H1 (cell line): ENCODE results near the gene ACTL8. TPM values are rescaled to one million over a fixed set of nuclear protein-coding genes. Genes with fewer than 3 reads are reported as not detected.

ENCODE experiments used
- CTCF ChIA-PET: fragments of 300-600 bp; sonication (Branson Sonifier 250); formaldehyde crosslinking; loops from one replicate; lab custom pipeline; 2021; ENCODE audit not compliant: partially characterized antibody; lab: Charles Lee
- POLR2A ChIA-PET: fragments of 300-600 bp; sonication (Branson Sonifier 250); formaldehyde crosslinking; loops from one replicate; lab custom pipeline; 2021; ENCODE audit warnings: inconsistent platforms; ENCODE audit not compliant: partially characterized antibody; lab: Charles Lee
- DNase-seq, 2 experiments: peaks; one replicate each; pipeline versions ENCODE4 v3.0.0 to v3.0.0-alpha.2; 2010 to 2022; ENCODE audit warnings: low spot score in 2 of 2, low read depth in 1 of 2, mixed read lengths in 1 of 2
- FAIRE-seq: peaks from 2 replicates; lab custom pipeline; 2011; peaks lifted over from hg19 to GRCh38; lab: Jason Lieb, UNC
- H2AFZ ChIP-seq: 2 replicates; pipeline ENCODE4 v1.8.1; 2012; ENCODE audit warnings: low read length, inconsistent platforms
- H2AK5ac ChIP-seq: 2 replicates; pipeline ENCODE4 v1.6.1; 2013; ENCODE audit warnings: low read depth, low read length
- H2BK120ac ChIP-seq: replicated peaks from 2 replicates; pipeline ENCODE3; 2013; ENCODE audit warnings: low read depth, low read length, inconsistent platforms
- H2BK12ac ChIP-seq: 2 replicates; pipeline ENCODE4 v1.6.1; 2013; ENCODE audit warnings: low read depth, low read length
- H2BK15ac ChIP-seq: 2 replicates; pipeline ENCODE4 v1.6.1; 2013; ENCODE audit warnings: low read length
- H2BK20ac ChIP-seq: 2 replicates; pipeline ENCODE4 v1.6.1; 2013; ENCODE audit warnings: low read length
- H2BK5ac ChIP-seq: 2 replicates; pipeline ENCODE4 v1.6.1; 2013; ENCODE audit warnings: low read depth, low read length
- H3K14ac ChIP-seq: 2 replicates; pipeline ENCODE4 v1.6.1; 2013; ENCODE audit warnings: inconsistent platforms; ENCODE audit not compliant: insufficient read length
- H3K18ac ChIP-seq: 2 replicates; pipeline ENCODE4 v1.6.1; 2013; ENCODE audit warnings: low read length; ENCODE audit errors: extremely low read depth
- H3K23ac ChIP-seq: 2 replicates; pipeline ENCODE4 v1.6.1; 2013; ENCODE audit warnings: inconsistent platforms; ENCODE audit not compliant: insufficient read length
- H3K23me2 ChIP-seq: 2 replicates; pipeline ENCODE4 v1.6.1; 2013; ENCODE audit warnings: low read depth, low read length
- H3K27ac ChIP-seq: 2 replicates; pipeline ENCODE4 v1.6.1; 2011; ENCODE audit warnings: low read depth, low read length, inconsistent platforms
- H3K27me3 ChIP-seq, 4 experiments: replicated peaks in 1 of 4; 1 replicate in 1 of 4; 2 replicates in 3 of 4; pipeline versions ENCODE4 v1.6.1 to v1.8.1; 2011 to 2013; ENCODE audit warnings: low read length in 3 of 4, mild to moderate bottlenecking in 3 of 4, inconsistent platforms in 2 of 4, mixed read lengths in 2 of 4, moderate library complexity in 1 of 4; ENCODE audit not compliant: control insufficient read depth in 3 of 4, insufficient read depth in 3 of 4; ENCODE audit errors: extremely low read depth in 1 of 4
- H3K36me3 ChIP-seq, 4 experiments: 2 replicates each; pipeline versions ENCODE4 v1.6.1 to v1.8.1; 2011 to 2013; ENCODE audit warnings: mild to moderate bottlenecking in 4 of 4, low read length in 3 of 4, moderate library complexity in 2 of 4, control low read depth in 1 of 4, inconsistent platforms in 1 of 4; ENCODE audit not compliant: insufficient read depth in 4 of 4, control insufficient read depth in 2 of 4
- H3K4ac ChIP-seq: replicated peaks from 2 replicates; pipeline ENCODE3; 2013; ENCODE audit warnings: low read length, low read depth, mixed read lengths, inconsistent platforms; ENCODE audit not compliant: insufficient read length
- H3K4me1 ChIP-seq, 4 experiments: replicated peaks in 1 of 4; 1 replicate in 1 of 4; 2 replicates in 3 of 4; pipeline versions ENCODE4 v1.6.1 to v1.8.1; 2011 to 2013; ENCODE audit warnings: low read length in 3 of 4, inconsistent platforms in 2 of 4, mixed read lengths in 1 of 4; ENCODE audit not compliant: insufficient read depth in 4 of 4, control insufficient read depth in 3 of 4
- H3K4me2 ChIP-seq, 2 experiments: 2 replicates each; pipeline versions ENCODE4 v1.6.1 to v1.8.1; 2011 to 2013; ENCODE audit warnings: low read depth in 2 of 2, low read length in 2 of 2, control low read depth in 1 of 2, inconsistent platforms in 1 of 2, mild to moderate bottlenecking in 1 of 2; ENCODE audit not compliant: insufficient read depth in 1 of 2
- H3K4me3 ChIP-seq, 4 experiments: fragments of 200-600, 300-600 bp in 1 of 4; sonication (generic), shearing (Covaris generic), sonication (Bioruptor Twin) in 1 of 4; 2 replicates each; pipeline versions ENCODE4 v1.5.1 to v1.8.1; 2011 to 2016; ENCODE audit warnings: low read length in 4 of 4, low read depth in 3 of 4, control low read depth in 2 of 4, inconsistent platforms in 2 of 4, mild to moderate bottlenecking in 2 of 4, mixed read lengths in 1 of 4, moderate library complexity in 1 of 4; ENCODE audit not compliant: insufficient read depth in 2 of 4; ENCODE audit errors: extremely low read depth in 1 of 4
- H3K56ac ChIP-seq: replicated peaks from 2 replicates; pipeline ENCODE3; 2013; ENCODE audit warnings: low read depth, mild to moderate bottlenecking, mixed read lengths, low read length, inconsistent platforms; ENCODE audit not compliant: insufficient read length
- H3K79me1 ChIP-seq: 2 replicates; pipeline ENCODE4 v1.6.1; 2013; ENCODE audit warnings: low read depth, low read length, control low read depth
- H3K79me2 ChIP-seq, 2 experiments: 2 replicates each; pipeline versions ENCODE4 v1.6.1 to v1.8.1; 2012 to 2013; ENCODE audit warnings: low read length in 2 of 2, mild to moderate bottlenecking in 2 of 2, inconsistent platforms in 1 of 2; ENCODE audit not compliant: insufficient read depth in 2 of 2, control insufficient read depth in 1 of 2
- H3K9ac ChIP-seq, 4 experiments: replicated peaks in 1 of 4; 1 replicate in 1 of 4; 2 replicates in 3 of 4; pipeline versions ENCODE4 v1.6.1 to v1.8.1; 2011 to 2013; ENCODE audit warnings: low read depth in 3 of 4, low read length in 3 of 4, control low read depth in 2 of 4, mild to moderate bottlenecking in 2 of 4, moderate library complexity in 2 of 4, inconsistent platforms in 1 of 4; ENCODE audit errors: extremely low read depth in 1 of 4
- H3K9me3 ChIP-seq, 2 experiments: 2 replicates each; pipeline versions ENCODE4 v1.6.1 to v1.8.1; 2012 to 2013; ENCODE audit warnings: mild to moderate bottlenecking in 2 of 2, moderate library complexity in 2 of 2, control low read depth in 1 of 2, inconsistent platforms in 1 of 2, low read depth in 1 of 2, low read length in 1 of 2, mixed read lengths in 1 of 2; ENCODE audit not compliant: insufficient read depth in 2 of 2
- H4K20me1 ChIP-seq, 2 experiments: replicated peaks in 1 of 2; 2 replicates each; pipeline versions ENCODE3 to v1.8.1; 2011 to 2013; ENCODE audit warnings: inconsistent platforms in 2 of 2, low read length in 2 of 2, mild to moderate bottlenecking in 1 of 2; ENCODE audit not compliant: insufficient read depth in 2 of 2, control insufficient read depth in 1 of 2
- H4K5ac ChIP-seq: 2 replicates; pipeline ENCODE4 v1.6.1; 2013; ENCODE audit warnings: low read length, low read depth, mixed read lengths, inconsistent platforms; ENCODE audit not compliant: insufficient read length
- H4K8ac ChIP-seq: 2 replicates; pipeline ENCODE4 v1.8.0; 2013; ENCODE audit warnings: mild to moderate bottlenecking, moderate library complexity, low read length, inconsistent platforms; ENCODE audit not compliant: insufficient read depth; ENCODE audit errors: extremely low read depth
- H4K91ac ChIP-seq: replicated peaks from 2 replicates; pipeline ENCODE3; 2013; ENCODE audit warnings: low read length, mixed read lengths, inconsistent platforms; ENCODE audit not compliant: insufficient read length
- E2F6 ChIP-seq: IDR thresholded peaks from 2 replicates; pipeline ENCODE4 v1.6.1; 2012; ENCODE audit warnings: inconsistent platforms
- WGBS, 2 experiments: shearing (Covaris generic) in 1 of 2; methylation state at CpG; one replicate each; pipeline versions ENCODE4 v1.1.6 to v1.1.7; 2013 to 2015; ENCODE audit warnings: low lambda C conversion rate in 2 of 2, mixed read lengths in 2 of 2, inconsistent platforms in 1 of 2, low coverage in 1 of 2, missing lambda C conversion rate in 1 of 2; ENCODE audit not compliant: insufficient replicate concordance in 2 of 2, insufficient coverage in 1 of 2, insufficient read length in 1 of 2; ENCODE audit errors: extremely low coverage in 1 of 2, missing lambda C conversion rate in 1 of 2; 5-methylcytosine and 5-hydroxymethylcytosine counted together
- polyA plus RNA-seq, 7 experiments: library from polyadenylated mRNA; depleted of rRNA in 3 of 7; stranded (reverse) in 5 of 7; unstranded in 2 of 7; fragments of >200 nt in 5 of 7; fragments of 200-250 nt in 2 of 7; gene quantifications; 1 replicate in 5 of 7; 2 replicates in 1 of 7; 4 replicates in 1 of 7; pipeline versions ENCODE4 v1.2.1 to v1.2.3, GENCODE V29; 2011 to 2013; ENCODE audit warnings: missing spikeins in 2 of 7, mixed read lengths in 2 of 7
- total RNA-seq: library from RNA; stranded (reverse); fragmentation: NEBNext Ultra II Directional; extraction: Animal tissue kit (Norgen Biotek cat#: 25700); gene quantifications from 2 replicates; pipeline ENCODE4 v1.2.1, GENCODE V29; 2021

The ACTL8 gene
- total and polyA plus RNA-seq, 2 of the 8 experiments (the other 6 are each of a cell fraction or from before 2014, with no cell fraction given), result 0.33 to 0.47 TPM

- Histone ChIP-seq H3K4me1 (peaks cover 0 to 7% (median 1%) of the 10 kb centered on the region in 4 experiments; a peak in 5 of 7 replicates), H3K79me1 (no peaks in the 10 kb centered on the region), H3K9me3 (no peaks in the 10 kb centered on the region), H3K4me2 (no peak overlapping the region), H2BK12ac (no peak overlapping the region), H4K91ac (no peak overlapping the region), H3K36me3 (no peaks in the 10 kb centered on the region), H3K14ac (no peak overlapping the region), H3K56ac (no peak overlapping the region), H3K23me2 (no peaks in the 10 kb centered on the region), H3K4ac (no peak overlapping the region), H3K4me3 (no peak overlapping the region), H3K27ac (no peak overlapping the region), H2AFZ (no peak overlapping the region), H2AK5ac (no peak overlapping the region; the same call in 1 of the 2 replicates), H3K18ac (no peak overlapping the region), H2BK5ac (no peak overlapping the region), H2BK15ac (peak overlapping the region; percentile 83; the same call in 1 of the 2 replicates), H3K27me3 (no peaks in the 10 kb centered on the region), H4K8ac (no peak overlapping the region), H2BK20ac (peak overlapping the region; percentile 80; the same call in 1 of the 2 replicates), H2BK120ac (no peak overlapping the region), H3K9ac (no peak overlapping the region), H3K79me2 (no peaks in the 10 kb centered on the region), H4K5ac (no peak overlapping the region), H3K23ac (no peak overlapping the region), H4K20me1 (no peaks in the 10 kb centered on the region)
- 85% methylated on average over 7 of the region's 7 CpGs; no CpG with 5 or more reads in 1 of the 2 experiments for WGBS, 2 experiments
- no peak for TF ChIP-seq E2F6
- no peak for FAIRE-seq
- CTCF ChIA-PET, result interaction anchor here (1.6 to 1.9 kb wide), 3 partner anchors 11 to 114 kb away, joined by 3 to 6 read pairs (median 5); no protein-coding TSS in a partner anchor
- no peak for DNase-seq
- POLR2A ChIA-PET, result no interaction called here
Observed at GRCh38 chr1:17735793-17736192, 19.3 kb upstream of the ACTL8 start.
